Loucy (cell line): ENCODE results near the gene CREB3L4.

Source experiments
- EZH2phosphoT487 ChIP-seq: fragments of 200-600 bp; IDR thresholded peaks from 2 replicates; pipeline ENCODE4 v1.6.1; 2018; ENCODE audit warnings: antibody characterized with exemption, mild to moderate bottlenecking, moderate library complexity, borderline replicate concordance
- TF ChIP-seq, protein P1 (sequence below): fragments of 200-600 bp; sonication (generic); conservative IDR thresholded peaks from 2 replicates; pipeline ENCODE4 v1.5.1; 2014; ENCODE audit warnings: mild to moderate bottlenecking, antibody characterized with exemption, low read length

GRCh38 chr1:153954826-153955225 lies 12.9 kb upstream of the CREB3L4 start:
- TF ChIP-seq, protein P1, sequence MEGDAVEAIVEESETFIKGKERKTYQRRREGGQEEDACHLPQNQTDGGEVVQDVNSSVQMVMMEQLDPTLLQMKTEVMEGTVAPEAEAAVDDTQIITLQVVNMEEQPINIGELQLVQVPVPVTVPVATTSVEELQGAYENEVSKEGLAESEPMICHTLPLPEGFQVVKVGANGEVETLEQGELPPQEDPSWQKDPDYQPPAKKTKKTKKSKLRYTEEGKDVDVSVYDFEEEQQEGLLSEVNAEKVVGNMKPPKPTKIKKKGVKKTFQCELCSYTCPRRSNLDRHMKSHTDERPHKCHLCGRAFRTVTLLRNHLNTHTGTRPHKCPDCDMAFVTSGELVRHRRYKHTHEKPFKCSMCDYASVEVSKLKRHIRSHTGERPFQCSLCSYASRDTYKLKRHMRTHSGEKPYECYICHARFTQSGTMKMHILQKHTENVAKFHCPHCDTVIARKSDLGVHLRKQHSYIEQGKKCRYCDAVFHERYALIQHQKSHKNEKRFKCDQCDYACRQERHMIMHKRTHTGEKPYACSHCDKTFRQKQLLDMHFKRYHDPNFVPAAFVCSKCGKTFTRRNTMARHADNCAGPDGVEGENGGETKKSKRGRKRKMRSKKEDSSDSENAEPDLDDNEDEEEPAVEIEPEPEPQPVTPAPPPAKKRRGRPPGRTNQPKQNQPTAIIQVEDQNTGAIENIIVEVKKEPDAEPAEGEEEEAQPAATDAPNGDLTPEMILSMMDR, result no peak
- TF ChIP-seq EZH2phosphoT487, result no peak
